GM18858 (cell line): Measurements from ENCODE around the gene SEMA4G.

ENCODE experiments used
- ATAC-seq: cut with Tn5 transposase; IDR thresholded peaks from one replicate; pipeline ENCODE4 v1.9.1; 2021; ENCODE audit not compliant: unreplicated experiment

SEMA4G gene

GRCh38 chr10:101007099-101007711 lies 37.9 kb downstream of the SEMA4G start:
- ATAC-seq = no peak

- no peak for ATAC-seq
Measured at GRCh38 chr10:101007915-101008822, 38.9 kb downstream of the SEMA4G start.

GRCh38 chr10:101008823-101009423 lies 39.6 kb downstream of the SEMA4G start:
- no peak for ATAC-seq

- no peak for ATAC-seq
Measured at GRCh38 chr10:101010329-101010728, 41.0 kb downstream of the SEMA4G start.

GRCh38 chr10:101011517-101012423 lies 42.5 kb downstream of the SEMA4G start:
- ATAC-seq = no peak

- ATAC-seq = peak; percentile 71
Measured at GRCh38 chr10:101012525-101013364, 43.4 kb downstream of the SEMA4G start.

- no peak for ATAC-seq
Measured at GRCh38 chr10:101013365-101013825, 44.1 kb downstream of the SEMA4G start.

- no peak for ATAC-seq
Measured at GRCh38 chr10:101014230-101014884, 45.1 kb downstream of the SEMA4G start.

- ATAC-seq = no peak
Measured at GRCh38 chr10:101014966-101015581, 45.8 kb downstream of the SEMA4G start.

GRCh38 chr10:101015582-101015973 lies 46.3 kb downstream of the SEMA4G start:
- no peak for ATAC-seq

GRCh38 chr10:101016814-101017213 lies 47.5 kb downstream of the SEMA4G start:
- ATAC-seq = no peak

- ATAC-seq = no peak
Measured at GRCh38 chr10:101018118-101018599, 48.9 kb downstream of the SEMA4G start.

- ATAC-seq = no peak
Measured at GRCh38 chr10:101018600-101019439, 49.5 kb downstream of the SEMA4G start.
